Measurements from ENCODE around the gene DNAL1. TPM values are rescaled to one million over a fixed set of nuclear protein-coding genes. Genes with fewer than 3 reads are reported as not detected.

DNAL1 gene
- total RNA-seq, 1 donor from 2014 or later = 7.7 TPM

GRCh38 chr14:73741386-73741875 is 96.6 kb downstream of the DNAL1 start:
- no peak for TF ChIP-seq CTCF (IDR thresholded peaks at IDR 0.05)
- no peak for DNase-seq
- Mint-ChIP-seq H3K9me3 (no peaks in the 10 kb centered on the region), H3K4me3 (peak overlapping the region; percentile 76), H3K27ac (peak overlapping the region; percentile 91), H3K36me3 (ENCODE audit: low read depth) (peaks cover 31% of the 10 kb centered on the region), H3K27me3 (no peaks in the 10 kb centered on the region), H3K4me1 (peaks cover 67% of the 10 kb centered on the region)
- ChIA-PET POLR2A (interaction anchor here (0.6 to 10.3 kb wide), 8 partner anchors 14 to 145 kb away, joined by 3 to 183 read pairs (median 19); partner anchors contain the start of genes PTGR2 and ZNF410), CTCF (interaction anchor here (1.1 to 9.2 kb wide), 9 partner anchors 10 to 110 kb away, joined by 3 to 78 read pairs (median 10); partner anchors contain the start of gene PTGR2)
- peak; percentile 72 for ATAC-seq (ENCODE audit: low read depth)
- intact Hi-C loops (cut with micrococcal nuclease) = loop anchor here (1.0 kb wide), 2 partner anchors 10 to 46 kb away; no protein-coding TSS in a partner anchor

- H3K27me3 Mint-ChIP-seq = no peaks in the 10 kb centered on the region
- ChIA-PET CTCF (interaction anchor here (1.1 to 9.2 kb wide), 10 partner anchors 9 to 109 kb away, joined by 3 to 78 read pairs (median 10); partner anchors contain the start of gene PTGR2), POLR2A (interaction anchor here (0.6 to 10.3 kb wide), 8 partner anchors 13 to 144 kb away, joined by 3 to 183 read pairs (median 19); partner anchors contain the start of genes PTGR2 and ZNF410)
- TF ChIP-seq CTCF (IDR thresholded peaks at IDR 0.05) = no peak
- no peaks in the 10 kb centered on the region for H3K9me3 Mint-ChIP-seq
- H3K36me3 Mint-ChIP-seq (ENCODE audit: low read depth) = peaks cover 26% of the 10 kb centered on the region
- peaks cover 72% of the 10 kb centered on the region for H3K4me1 Mint-ChIP-seq
- DNase-seq = no peak
- peak; percentile 45 for ATAC-seq (ENCODE audit: low read depth)
- intact Hi-C loops (cut with micrococcal nuclease) = loop anchor here (1.0 to 2.0 kb wide), 3 partner anchors 9 to 45 kb away; a partner anchor contains a TSS
- peak overlapping the region; percentile 76 for H3K4me3 Mint-ChIP-seq
- peak overlapping the region; percentile 91 for H3K27ac Mint-ChIP-seq
These were observed 97.2 kb downstream of the DNAL1 start for GRCh38 chr14:73741876-73742519.

- Mint-ChIP-seq H3K4me1 (peaks cover 79% of the 10 kb centered on the region), H3K27ac (peak overlapping the region; percentile 91), H3K4me3 (peak overlapping the region; percentile 76), H3K27me3 (no peaks in the 10 kb centered on the region), H3K36me3 (ENCODE audit: low read depth) (peaks cover 22% of the 10 kb centered on the region), H3K9me3 (no peaks in the 10 kb centered on the region)
- intact Hi-C loops (cut with micrococcal nuclease) = loop anchor here (2.0 kb wide), 1 partner anchor 18 kb away; a partner anchor contains a TSS
- DNase-seq (no peak), ATAC-seq (ENCODE audit: low read depth) (no peak)
- POLR2A ChIA-PET = interaction anchor here (0.7 to 10.3 kb wide), 8 partner anchors 12 to 174 kb away, joined by 3 to 183 read pairs (median 18); partner anchors contain the start of genes ACOT2 and ZNF410
- no peak for TF ChIP-seq CTCF (IDR thresholded peaks at IDR 0.05)
- CTCF ChIA-PET = interaction anchor here (0.7 to 9.2 kb wide), 6 partner anchors 11 to 82 kb away, joined by 5 to 78 read pairs (median 11); no protein-coding TSS in a partner anchor
These were observed 97.9 kb downstream of the DNAL1 start for GRCh38 chr14:73742520-73743238.

GRCh38 chr14:73743431-73743931 is 98.7 kb downstream of the DNAL1 start:
- DNase-seq (no peak), ATAC-seq (ENCODE audit: low read depth) (peak; percentile 43)
- H3K4me1 Mint-ChIP-seq = peaks cover 87% of the 10 kb centered on the region
- intact Hi-C loops (cut with micrococcal nuclease) = loop anchor here (2.0 kb wide), 1 partner anchor 17 kb away; a partner anchor contains a TSS
- H3K4me3 Mint-ChIP-seq = peak overlapping the region; percentile 74
- ChIA-PET POLR2A (interaction anchor here (1.1 to 10.3 kb wide), 5 partner anchors 12 to 174 kb away, joined by 3 to 183 read pairs (median 38); partner anchors contain the start of gene ACOT2), CTCF (interaction anchor here (1.9 to 9.2 kb wide), 3 partner anchors 10 to 34 kb away, joined by 10 to 78 read pairs (median 30); no protein-coding TSS in a partner anchor)
- peak overlapping the region; percentile 91 for H3K27ac Mint-ChIP-seq
- TF ChIP-seq CTCF (IDR thresholded peaks at IDR 0.05) = no peak
- H3K36me3 Mint-ChIP-seq (ENCODE audit: low read depth) = peaks cover 15% of the 10 kb centered on the region
- H3K9me3 Mint-ChIP-seq = no peaks in the 10 kb centered on the region
- no peaks in the 10 kb centered on the region for H3K27me3 Mint-ChIP-seq

Data from activated B cell treated with CpG ODN at 0.5 μM for 24 hours (primary cell).